Measurements from ENCODE around the gene UCN. TPM values are rescaled to one million over a fixed set of nuclear protein-coding genes. Genes with fewer than 3 reads are reported as not detected.

UCN gene
- total and polyA plus RNA-seq, 2 donors (not counting 1 experiment from before 2014, with no cell fraction given), result 3.6 to 4.5 TPM

DNA sequence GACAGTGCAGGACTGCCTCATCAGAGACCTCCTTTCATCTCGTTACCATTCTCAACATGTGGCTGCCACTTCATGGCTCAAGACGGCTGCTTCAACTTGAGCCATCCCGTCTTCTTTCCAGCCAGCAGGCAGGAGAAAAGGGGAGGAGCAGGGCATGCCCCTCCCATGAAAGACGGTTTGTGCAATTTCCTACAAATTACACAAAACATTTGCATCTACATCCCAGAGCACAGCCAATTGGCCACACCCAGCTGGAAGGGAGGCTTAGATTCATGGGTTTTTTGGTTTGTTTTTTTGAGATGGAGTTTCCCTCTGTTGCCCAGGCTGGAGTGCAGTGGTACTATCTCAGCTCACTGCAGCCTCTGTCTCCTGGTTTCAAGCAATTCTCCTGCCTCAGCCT, 11.8 kb downstream of the UCN start:
- no peaks in the 10 kb centered on the region for H3K4me1 Mint-ChIP-seq
- no peaks in the 10 kb centered on the region for H3K4me1 ChIP-seq (ENCODE audit: control insufficient read depth in 2 of 2, insufficient read depth in 2 of 2, low read length in 2 of 2)
- no peaks in the 10 kb centered on the region for H4K20me1 ChIP-seq (ENCODE audit: control insufficient read depth, insufficient read depth, low read length, poor library complexity, severe bottlenecking)
- H3K9ac ChIP-seq (ENCODE audit: low read length), result no peak overlapping the region
- H3K9me3 ChIP-seq (ENCODE audit: control extremely low read depth in 1 of 3, control insufficient read depth in 2 of 3, insufficient read depth in 1 of 3, low read length in 2 of 3), result no peaks in the 10 kb centered on the region
- H3K27ac Mint-ChIP-seq, result no peak overlapping the region
- no peak for DNase-seq
- POLR2A ChIA-PET, result no interaction called here
- H3K36me3 ChIP-seq (replicated peaks in 1 of 2; ENCODE audit: control extremely low read depth in 1 of 2, control insufficient read depth in 1 of 2, extremely low read depth in 1 of 2, insufficient read depth in 2 of 2, low read length in 1 of 2), result no peaks in the 10 kb centered on the region
- no peak for TF ChIP-seq EZH2 (IDR thresholded peaks at IDR 0.05; ENCODE audit: borderline replicate concordance, insufficient read depth, low read depth, low read length, poor library complexity, severe bottlenecking)
- TF ChIP-seq, protein P1, sequence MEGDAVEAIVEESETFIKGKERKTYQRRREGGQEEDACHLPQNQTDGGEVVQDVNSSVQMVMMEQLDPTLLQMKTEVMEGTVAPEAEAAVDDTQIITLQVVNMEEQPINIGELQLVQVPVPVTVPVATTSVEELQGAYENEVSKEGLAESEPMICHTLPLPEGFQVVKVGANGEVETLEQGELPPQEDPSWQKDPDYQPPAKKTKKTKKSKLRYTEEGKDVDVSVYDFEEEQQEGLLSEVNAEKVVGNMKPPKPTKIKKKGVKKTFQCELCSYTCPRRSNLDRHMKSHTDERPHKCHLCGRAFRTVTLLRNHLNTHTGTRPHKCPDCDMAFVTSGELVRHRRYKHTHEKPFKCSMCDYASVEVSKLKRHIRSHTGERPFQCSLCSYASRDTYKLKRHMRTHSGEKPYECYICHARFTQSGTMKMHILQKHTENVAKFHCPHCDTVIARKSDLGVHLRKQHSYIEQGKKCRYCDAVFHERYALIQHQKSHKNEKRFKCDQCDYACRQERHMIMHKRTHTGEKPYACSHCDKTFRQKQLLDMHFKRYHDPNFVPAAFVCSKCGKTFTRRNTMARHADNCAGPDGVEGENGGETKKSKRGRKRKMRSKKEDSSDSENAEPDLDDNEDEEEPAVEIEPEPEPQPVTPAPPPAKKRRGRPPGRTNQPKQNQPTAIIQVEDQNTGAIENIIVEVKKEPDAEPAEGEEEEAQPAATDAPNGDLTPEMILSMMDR (IDR thresholded peaks at IDR 0.05), result no peak
- no peaks in the 10 kb centered on the region for H3K9me3 Mint-ChIP-seq (ENCODE audit: insufficient read depth)
- no peak overlapping the region for H3K27ac ChIP-seq (ENCODE audit: low read length in 2 of 2)
- peaks cover 0 to 13% (median 2%) of the 10 kb centered on the region in 4 experiments for H3K27me3 ChIP-seq (replicated peaks in 1 of 4; ENCODE audit: control extremely low read depth in 1 of 4, control insufficient read depth in 3 of 4, insufficient read depth in 4 of 4, low read length in 3 of 4)
- H3K4me3 ChIP-seq (ENCODE audit: control extremely low read depth in 1 of 5, extremely low read depth in 1 of 5, insufficient read depth in 1 of 5, low read depth in 2 of 5, low read length in 4 of 5), result no peak overlapping the region
- no peaks in the 10 kb centered on the region for H3K79me2 ChIP-seq (ENCODE audit: control insufficient read depth, insufficient read depth, low read length)
- peaks cover 30% of the 10 kb centered on the region for H3K27me3 Mint-ChIP-seq
- WGBS (ENCODE audit: insufficient coverage), result 92% methylated on average over 3 of the region's 4 CpGs
- H3K4me3 Mint-ChIP-seq, result no peak overlapping the region
- no peak overlapping the region for H3K4me2 ChIP-seq (replicated peaks; ENCODE audit: low read depth, low read length, poor library complexity, severe bottlenecking)
- CTCF ChIA-PET, result no interaction called here
- H2AFZ ChIP-seq (ENCODE audit: insufficient read depth, low read depth, low read length, poor library complexity, severe bottlenecking), result no peak overlapping the region
- intact Hi-C loops (cut with micrococcal nuclease), result no loop called here
- ATAC-seq (ENCODE audit: low read depth), result no peak

DNA sequence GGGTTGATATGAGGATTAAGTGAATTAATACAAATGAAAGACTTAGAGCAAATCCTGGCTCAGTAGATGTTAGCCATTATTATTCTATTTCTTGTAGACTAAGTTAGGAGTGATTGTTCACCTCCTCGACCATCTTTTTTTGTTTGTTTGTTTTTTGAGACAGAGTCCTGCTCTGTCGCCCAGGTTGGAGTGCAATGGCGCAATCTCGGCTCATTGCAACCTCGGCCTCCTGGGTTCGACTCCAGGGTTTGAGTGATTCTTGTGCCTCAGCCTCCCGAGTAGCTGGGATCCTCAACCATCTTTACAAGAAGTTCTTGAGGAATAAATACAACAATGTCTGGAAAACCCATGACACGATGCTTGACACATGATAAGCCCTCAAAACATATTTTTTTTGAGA, 13.3 kb downstream of the UCN start:
- Mint-ChIP-seq H3K4me3 (no peak overlapping the region), H3K4me1 (peaks cover 2% of the 10 kb centered on the region), H3K9me3 (ENCODE audit: insufficient read depth) (no peaks in the 10 kb centered on the region), H3K27me3 (peaks cover 30% of the 10 kb centered on the region), H3K27ac (no peak overlapping the region)
- Histone ChIP-seq H3K36me3 (replicated peaks in 1 of 2; ENCODE audit: control extremely low read depth in 1 of 2, control insufficient read depth in 1 of 2, extremely low read depth in 1 of 2, insufficient read depth in 2 of 2, low read length in 1 of 2) (no peaks in the 10 kb centered on the region), H3K4me3 (ENCODE audit: control extremely low read depth in 1 of 5, extremely low read depth in 1 of 5, insufficient read depth in 1 of 5, low read depth in 2 of 5, low read length in 4 of 5) (no peak overlapping the region), H3K27me3 (replicated peaks in 1 of 4; ENCODE audit: control extremely low read depth in 1 of 4, control insufficient read depth in 3 of 4, insufficient read depth in 4 of 4, low read length in 3 of 4) (peaks cover 0 to 13% (median 0%) of the 10 kb centered on the region in 4 experiments), H2AFZ (ENCODE audit: insufficient read depth, low read depth, low read length, poor library complexity, severe bottlenecking) (no peak overlapping the region), H3K9me3 (ENCODE audit: control extremely low read depth in 1 of 3, control insufficient read depth in 2 of 3, insufficient read depth in 1 of 3, low read length in 2 of 3) (no peaks in the 10 kb centered on the region), H3K27ac (ENCODE audit: low read length in 2 of 2) (no peak overlapping the region), H3K79me2 (ENCODE audit: control insufficient read depth, insufficient read depth, low read length) (no peaks in the 10 kb centered on the region), H4K20me1 (ENCODE audit: control insufficient read depth, insufficient read depth, low read length, poor library complexity, severe bottlenecking) (no peaks in the 10 kb centered on the region), H3K4me1 (ENCODE audit: control insufficient read depth in 2 of 2, insufficient read depth in 2 of 2, low read length in 2 of 2) (peaks cover 5 to 10% of the 10 kb centered on the region in 2 donors), H3K9ac (ENCODE audit: low read length) (no peak overlapping the region), H3K4me2 (replicated peaks; ENCODE audit: low read depth, low read length, poor library complexity, severe bottlenecking) (no peak overlapping the region)
- 100% methylated on average over 7 of the region's 8 CpGs for WGBS (ENCODE audit: insufficient coverage)
- intact Hi-C loops (cut with micrococcal nuclease), result no loop called here
- ChIA-PET POLR2A (no interaction called here), CTCF (no interaction called here)
- TF ChIP-seq EZH2 (IDR thresholded peaks at IDR 0.05; ENCODE audit: borderline replicate concordance, insufficient read depth, low read depth, low read length, poor library complexity, severe bottlenecking), result no peak
- TF ChIP-seq, protein P1 (IDR thresholded peaks at IDR 0.05), result no peak
- no peak for ATAC-seq (ENCODE audit: low read depth)
- DNase-seq, result no peak
